PC-3 (cell line): ENCODE data around the gene OR4K17. TPM values are rescaled to one million over a fixed set of nuclear protein-coding genes. Genes with fewer than 3 reads are reported as not detected.

Experiments used
- ATAC-seq: fragments of 200-7000 bp; cut with Tn5 transposase; 2 replicates; pipeline ENCODE4 v1.9.1; 2020; ENCODE audit warnings: mild to moderate bottlenecking, moderate library complexity
- BruUV-seq: library from RNA; stranded (reverse); fragments of 400-500 nt; replicated peaks from 2 replicates; lab custom pipeline; 2021; lab: Mats Ljungman, UMichigan
- CTCF ChIA-PET: fragments of 300-600 bp; sonication (Branson Sonifier 250); formaldehyde crosslinking; loops from one replicate; lab custom pipeline; 2022; ENCODE audit warnings: antibody characterized with exemption; lab: Charles Lee
- POLR2A ChIA-PET: fragments of 300-600 bp; sonication (Branson Sonifier 250); formaldehyde crosslinking; loops from one replicate; lab custom pipeline; 2022; ENCODE audit warnings: antibody characterized with exemption; ENCODE audit not compliant: unreplicated experiment; lab: Charles Lee
- DNase-seq: peaks from one replicate; pipeline ENCODE4 v3.0.0-alpha.2; 2015
- H2AFZ ChIP-seq: fragments of 300-600 bp; sonication (generic); 2 replicates; pipeline ENCODE4 v1.6.0; 2016; ENCODE audit warnings: antibody characterized with exemption, low read length
- H3F3A ChIP-seq: fragments of 300-600 bp; sonication (generic); one replicate; pipeline ENCODE4 v1.6.0; 2017; ENCODE audit warnings: antibody characterized with exemption, low read length, control low read depth, mild to moderate bottlenecking; ENCODE audit not compliant: unreplicated experiment
- H3K27ac ChIP-seq: fragments of 300-600 bp; sonication (generic); 2 replicates; pipeline ENCODE4 v1.5.1; 2016; ENCODE audit warnings: mild to moderate bottlenecking, low read length
- H3K27me3 ChIP-seq: fragments of 300-600 bp; sonication (generic); 2 replicates; pipeline ENCODE4 v1.6.1; 2016; ENCODE audit warnings: low read length, mixed read lengths
- H3K36me3 ChIP-seq: fragments of 300-600 bp; sonication (generic); 2 replicates; pipeline ENCODE4 v1.6.1; 2016; ENCODE audit warnings: low read depth, mixed run types, low read length, mixed read lengths
- H3K4me1 ChIP-seq: fragments of 300-600 bp; sonication (generic); 2 replicates; pipeline ENCODE4 v1.5.1; 2016; ENCODE audit warnings: low read length; ENCODE audit not compliant: insufficient read depth
- H3K4me2 ChIP-seq: fragments of 300-600 bp; sonication (generic); 2 replicates; pipeline ENCODE4 v1.6.0; 2016; ENCODE audit warnings: low read length
- H3K4me3 ChIP-seq: fragments of 300-600 bp; sonication (generic); 2 replicates; pipeline ENCODE4 v1.5.1; 2016; ENCODE audit warnings: mild to moderate bottlenecking, low read length, mixed read lengths
- H3K79me2 ChIP-seq: fragments of 300-600 bp; sonication (generic); 2 replicates; pipeline ENCODE4 v1.6.1; 2017; ENCODE audit warnings: low read length, mixed read lengths
- H3K9ac ChIP-seq: fragments of 300-600 bp; sonication (generic); 2 replicates; pipeline ENCODE4 v1.6.0; 2016; ENCODE audit warnings: mild to moderate bottlenecking, low read length
- H3K9me2 ChIP-seq: fragments of 300-600 bp; sonication (generic); replicated peaks from 2 replicates; pipeline ENCODE4 v1.6.1; 2016; ENCODE audit warnings: mixed run types, low read length, mixed read lengths
- H3K9me3 ChIP-seq: fragments of 300-600 bp; sonication (generic); 2 replicates; pipeline ENCODE4 v1.6.1; 2016; ENCODE audit warnings: low read length, mixed read lengths
- H4K20me1 ChIP-seq: fragments of 300-600 bp; sonication (generic); 2 replicates; pipeline ENCODE4 v1.6.1; 2016; ENCODE audit warnings: low read length, mixed read lengths
- CTCF ChIP-seq: fragments of 300-600 bp; sonication (generic); conservative IDR thresholded peaks from 2 replicates; pipeline ENCODE4 v1.5.1; 2017; ENCODE audit warnings: antibody characterized with exemption, low read depth, mild to moderate bottlenecking, low read length
- EZH2 ChIP-seq: fragments of 300-600 bp; sonication (generic); IDR thresholded peaks from one replicate; pipeline ENCODE4 v1.6.1; 2017; ENCODE audit warnings: antibody characterized with exemption, mild to moderate bottlenecking, low read length; ENCODE audit not compliant: unreplicated experiment
- EZH2phosphoT487 ChIP-seq: fragments of 300-600 bp; sonication (generic); IDR thresholded peaks from 2 replicates; pipeline ENCODE4 v1.6.1; 2018; ENCODE audit warnings: mild to moderate bottlenecking, antibody characterized with exemption, low read length, borderline replicate concordance
- intact Hi-C: fragments of 100-400 bp; cut with micrococcal nuclease; formaldehyde crosslinking; loops from 2 replicates; pipeline ENCODE4 v1.9.0; 2023
- total RNA-seq: library from RNA; depleted of rRNA; stranded (reverse); fragments of >200 nt; gene quantifications from 2 replicates; pipeline ENCODE4 v1.2.3, GENCODE V29; 2014

The OR4K17 gene
- total RNA-seq, 1 experiment from 2014 or later, result not detected

- H3K4me3 ChIP-seq, result no peak overlapping the region
- intact Hi-C loops, result no loop called here
- no TSS peak for BruUV-seq
Observed at GRCh38 chr14:20112321-20112720, 1.8 kb downstream of the OR4K17 start.

DNA sequence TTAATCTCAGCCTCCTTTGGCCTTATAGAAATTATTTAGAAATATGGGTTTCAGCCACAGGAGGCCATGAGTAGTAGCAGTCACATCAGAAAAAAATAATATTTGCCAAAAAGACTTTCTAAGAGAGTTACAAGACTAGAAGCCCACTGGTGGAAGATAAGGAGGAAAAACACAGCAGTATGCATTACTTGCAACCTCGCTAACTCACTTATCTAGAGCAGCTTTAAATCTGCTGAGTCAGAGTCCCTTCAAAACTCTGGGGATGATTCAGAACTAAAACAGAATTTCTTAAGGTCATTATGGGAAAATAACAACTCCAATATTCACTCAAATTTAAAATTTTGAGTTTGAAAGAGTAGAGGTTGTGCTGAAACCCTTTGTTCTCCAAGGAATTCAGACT lies 6.2 kb downstream of the OR4K17 start:
- H3K79me2 ChIP-seq, result no peaks in the 10 kb centered on the region
- no peaks in the 10 kb centered on the region for H3K9me2 ChIP-seq
- ChIA-PET CTCF (no interaction called here), POLR2A (no interaction called here)
- ATAC-seq (no peak), DNase-seq (no peak)
- no peak overlapping the region for H3K4me2 ChIP-seq
- H3K27me3 ChIP-seq, result no peaks in the 10 kb centered on the region
- H4K20me1 ChIP-seq, result no peaks in the 10 kb centered on the region
- H3F3A ChIP-seq, result no peaks in the 10 kb centered on the region
- H3K9me3 ChIP-seq, result peaks cover 23% of the 10 kb centered on the region; the same call in 1 of the 2 replicates
- no peaks in the 10 kb centered on the region for H3K4me1 ChIP-seq
- H3K4me3 ChIP-seq, result no peak overlapping the region
- no peak overlapping the region for H3K27ac ChIP-seq
- no peak overlapping the region for H3K9ac ChIP-seq
- BruUV-seq, result no TSS peak
- TF ChIP-seq CTCF (no peak), EZH2phosphoT487 (no peak), EZH2 (no peak)
- intact Hi-C loops, result no loop called here
- no peak overlapping the region for H2AFZ ChIP-seq
- no peaks in the 10 kb centered on the region for H3K36me3 ChIP-seq

More at GRCh38 chr14:20112321-20112720, 1.8 kb downstream of the OR4K17 start:
- ATAC-seq, result no peak
- H3K79me2 ChIP-seq, result no peaks in the 10 kb centered on the region
- H3K4me2 ChIP-seq, result no peak overlapping the region
- H3K9me2 ChIP-seq, result no peaks in the 10 kb centered on the region
- H3F3A ChIP-seq, result no peaks in the 10 kb centered on the region
- ChIA-PET POLR2A (no interaction called here), CTCF (no interaction called here)
- H3K9ac ChIP-seq, result no peak overlapping the region
- H3K27ac ChIP-seq, result no peak overlapping the region
- no peaks in the 10 kb centered on the region for H3K4me1 ChIP-seq
- no peaks in the 10 kb centered on the region for H4K20me1 ChIP-seq
- no peak overlapping the region for H2AFZ ChIP-seq
- H3K9me3 ChIP-seq, result 0 out of 2 replicates have a peak, but pooled peaks cover 9% of the 10 kb centered on the region
- no peaks in the 10 kb centered on the region for H3K36me3 ChIP-seq
- TF ChIP-seq EZH2 (no peak), CTCF (no peak), EZH2phosphoT487 (no peak)
- DNase-seq, result no peak
- no peaks in the 10 kb centered on the region for H3K27me3 ChIP-seq

DNA sequence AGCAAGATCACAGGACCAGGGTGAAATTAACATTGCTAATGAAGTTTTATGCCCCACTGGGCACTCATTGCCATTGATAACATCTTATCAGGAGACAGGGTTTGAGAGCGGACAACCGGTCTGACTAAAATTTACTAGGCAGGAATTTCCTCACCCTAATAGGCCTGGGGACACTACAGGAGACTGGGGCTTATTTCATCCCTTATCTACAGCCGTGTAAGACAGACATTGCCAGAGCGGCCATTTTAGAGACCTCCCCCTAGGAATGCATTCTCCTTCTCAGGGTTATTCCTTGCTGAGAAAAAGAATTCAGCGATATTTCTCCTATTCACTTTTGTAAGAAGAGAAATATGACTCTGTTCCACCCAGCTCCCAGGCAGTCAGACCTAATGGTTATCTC lies 8.3 kb downstream of the OR4K17 start:
- no peaks in the 10 kb centered on the region for H3K9me2 ChIP-seq
- ATAC-seq, result no peak
- no peak for DNase-seq
- H3K4me1 ChIP-seq, result no peaks in the 10 kb centered on the region
- ChIA-PET CTCF (no interaction called here), POLR2A (no interaction called here)
- no peaks in the 10 kb centered on the region for H3K36me3 ChIP-seq
- no peaks in the 10 kb centered on the region for H3F3A ChIP-seq
- no peak overlapping the region for H2AFZ ChIP-seq
- intact Hi-C loops, result no loop called here
- no peaks in the 10 kb centered on the region for H4K20me1 ChIP-seq
- H3K27me3 ChIP-seq, result no peaks in the 10 kb centered on the region
- no peaks in the 10 kb centered on the region for H3K79me2 ChIP-seq
- H3K9ac ChIP-seq, result no peak overlapping the region
- no peak overlapping the region for H3K4me2 ChIP-seq
- H3K4me3 ChIP-seq, result no peak overlapping the region
- TF ChIP-seq EZH2phosphoT487 (no peak), EZH2 (no peak), CTCF (no peak)
- no peak overlapping the region for H3K27ac ChIP-seq
- peaks cover 23% of the 10 kb centered on the region; the same call in 1 of the 2 replicates for H3K9me3 ChIP-seq
- no TSS peak for BruUV-seq
